Activated T-cell treated with anti-CD3 and anti-CD28 coated beads, Interleukin-2, amount 50 U/mL, for 48 hours (primary cell): ENCODE data around the gene KCNH1.

Experiments used
- DNase-seq, 2 experiments: peaks; one replicate each; pipeline ENCODE4 v3.0.0-alpha.2; 2020

KCNH1 gene

DNA sequence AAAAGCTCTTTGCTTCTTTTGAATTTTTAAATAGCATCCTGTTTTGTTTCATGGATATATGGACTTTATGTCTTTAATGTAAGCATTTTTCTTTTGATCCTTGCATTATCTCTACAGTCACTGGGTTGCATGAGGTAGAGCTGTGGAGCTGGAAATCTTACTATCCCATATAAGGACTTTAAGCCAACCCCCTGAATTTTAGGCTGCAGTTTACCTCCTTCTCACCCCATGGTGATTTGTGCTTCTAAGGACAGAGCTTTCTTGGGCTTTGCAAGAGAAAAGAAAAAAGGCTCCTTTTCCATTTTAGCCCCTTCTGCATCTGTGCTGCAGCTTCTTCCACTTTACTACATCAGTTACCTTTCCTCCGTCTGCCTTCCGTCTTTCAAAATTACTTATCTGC is 431.4 kb downstream of the KCNH1 start:
- no peak for DNase-seq

DNA sequence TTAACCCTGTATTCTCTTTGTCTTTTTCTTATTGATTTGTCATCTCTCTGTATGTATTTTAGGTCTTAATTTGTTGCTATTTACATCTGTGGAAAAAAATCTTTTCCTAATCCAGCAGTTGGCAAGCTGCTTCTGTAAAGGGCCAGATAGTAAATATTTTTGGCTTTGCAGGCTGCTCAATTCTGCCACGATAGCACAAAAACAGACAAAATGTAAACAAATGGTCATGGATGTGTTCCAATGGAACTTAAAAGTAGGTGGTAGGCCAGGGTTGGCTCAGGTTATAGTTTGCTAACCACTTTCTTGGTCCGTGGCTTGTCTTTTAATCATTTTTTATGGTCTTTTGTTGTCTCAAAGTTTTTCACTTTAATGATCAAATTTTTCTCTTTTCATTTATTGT is 433.4 kb downstream of the KCNH1 start:
- no peak for DNase-seq

DNA sequence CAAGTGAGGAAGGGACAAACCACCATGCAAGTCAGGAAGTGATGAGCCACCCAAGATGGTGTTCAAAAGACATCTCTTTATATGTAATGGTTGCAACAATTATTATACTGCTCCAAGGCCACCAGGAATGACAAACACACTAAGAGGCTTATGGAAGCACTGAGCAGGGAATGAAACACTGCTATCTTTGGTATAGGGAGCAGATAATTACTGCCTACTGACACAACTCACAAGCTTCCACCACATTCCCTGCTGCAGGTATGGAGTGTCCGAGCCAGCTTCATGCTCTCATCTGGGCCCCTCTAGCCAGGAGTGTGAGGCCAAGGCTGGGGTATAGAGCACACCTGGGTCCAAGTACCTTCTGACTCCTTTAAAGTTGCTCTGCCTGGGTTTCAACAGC is 433.9 kb downstream of the KCNH1 start:
- DNase-seq: no peak

DNA sequence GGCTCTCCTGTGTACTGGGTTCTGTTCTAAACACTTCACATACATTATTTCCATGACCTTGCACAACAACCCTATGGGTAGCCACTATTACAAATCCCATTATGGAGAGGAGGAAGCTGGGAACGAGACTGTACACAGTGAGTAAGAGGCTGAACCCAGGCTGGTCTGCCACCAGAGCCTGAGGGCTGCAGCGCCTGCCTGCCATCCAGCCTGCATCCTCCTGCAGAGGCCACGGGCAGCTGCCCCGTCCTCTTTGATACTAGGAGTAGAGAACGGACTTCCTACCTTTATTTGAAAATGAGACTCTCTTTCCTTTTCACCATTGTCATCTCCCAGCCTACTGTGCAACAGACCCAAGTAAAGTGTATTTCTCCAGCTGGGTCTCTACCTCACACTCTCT is 435.3 kb downstream of the KCNH1 start:
- no peak for DNase-seq

DNA sequence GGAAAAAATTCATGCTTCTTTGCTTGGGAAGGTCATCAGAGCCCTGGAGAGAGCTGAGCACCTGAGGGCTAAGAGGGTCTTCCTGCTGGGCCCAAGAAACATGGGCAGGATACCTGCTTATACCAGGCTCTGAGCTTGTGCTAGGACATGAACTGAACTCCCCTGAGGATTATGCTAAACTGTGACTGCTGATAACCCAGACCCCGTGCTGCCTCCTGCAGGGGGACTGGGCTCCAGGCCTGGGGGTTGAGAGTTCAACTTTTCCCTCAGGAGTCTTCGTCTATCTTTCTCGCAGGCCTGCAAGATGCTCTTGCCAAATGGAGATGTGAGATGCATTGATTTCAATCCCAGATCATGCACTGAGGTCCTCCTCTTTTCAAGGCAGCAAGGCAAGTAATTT is 436.8 kb downstream of the KCNH1 start:
- DNase-seq: no peak

DNA sequence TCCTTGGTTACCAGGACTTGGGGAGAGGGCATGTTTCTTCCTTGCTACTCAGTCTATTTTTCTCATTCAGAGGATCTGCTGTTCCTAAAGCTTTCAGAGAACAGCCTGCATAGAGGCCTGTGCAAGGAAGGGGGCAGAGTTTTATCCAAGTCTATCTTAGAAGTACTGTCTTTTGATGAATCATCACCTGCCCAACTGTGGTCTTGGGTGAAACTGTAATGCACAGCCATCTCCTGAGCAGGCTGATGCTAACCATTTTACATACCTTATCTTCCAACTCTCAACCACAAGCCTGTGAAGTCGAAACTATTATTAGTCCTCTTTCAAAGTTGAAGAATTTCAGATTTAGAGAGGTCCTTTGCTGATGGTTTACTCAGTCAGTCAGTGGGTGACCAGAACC is 437.2 kb downstream of the KCNH1 start:
- no peak for DNase-seq

DNA sequence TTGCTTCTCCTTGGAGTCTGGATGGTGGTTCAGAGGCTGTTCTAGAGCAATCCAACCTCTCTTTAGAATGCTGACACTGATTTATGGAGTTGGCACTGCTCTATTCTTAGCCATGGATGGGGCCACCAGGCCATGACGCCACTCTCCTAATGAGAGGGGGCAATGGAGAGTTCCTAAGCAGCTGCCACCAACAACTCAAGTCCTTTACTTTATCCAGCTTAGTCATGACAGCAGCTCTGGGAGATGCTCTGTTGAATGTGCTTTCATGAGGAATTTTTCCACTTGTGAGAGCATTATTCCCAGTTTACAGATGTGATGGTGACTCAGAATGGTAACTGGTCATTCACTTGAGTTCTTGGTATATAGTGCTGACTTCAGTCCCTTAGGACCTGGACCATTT is 438.9 kb downstream of the KCNH1 start:
- no peak for DNase-seq

DNA sequence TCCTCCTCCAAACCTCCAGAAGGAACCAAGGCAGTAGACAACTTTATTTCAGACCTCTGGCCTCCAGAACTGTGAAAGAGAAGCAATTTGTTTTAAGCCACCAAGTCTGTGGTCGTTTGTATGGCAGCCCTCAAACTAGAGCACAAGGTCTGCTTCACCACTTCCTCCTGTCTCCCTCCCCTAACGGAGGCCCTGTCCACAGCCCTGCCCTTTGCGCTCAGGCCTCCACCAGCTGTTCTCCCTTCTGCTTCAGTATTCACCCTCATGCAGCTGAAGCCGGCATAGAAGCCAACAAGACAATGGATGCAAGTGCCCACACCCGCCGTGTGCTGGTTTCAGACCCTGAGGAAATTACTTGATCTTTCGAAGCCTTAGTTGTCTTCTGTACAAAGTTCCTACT is 441.2 kb downstream of the KCNH1 start:
- no peak for DNase-seq

DNA sequence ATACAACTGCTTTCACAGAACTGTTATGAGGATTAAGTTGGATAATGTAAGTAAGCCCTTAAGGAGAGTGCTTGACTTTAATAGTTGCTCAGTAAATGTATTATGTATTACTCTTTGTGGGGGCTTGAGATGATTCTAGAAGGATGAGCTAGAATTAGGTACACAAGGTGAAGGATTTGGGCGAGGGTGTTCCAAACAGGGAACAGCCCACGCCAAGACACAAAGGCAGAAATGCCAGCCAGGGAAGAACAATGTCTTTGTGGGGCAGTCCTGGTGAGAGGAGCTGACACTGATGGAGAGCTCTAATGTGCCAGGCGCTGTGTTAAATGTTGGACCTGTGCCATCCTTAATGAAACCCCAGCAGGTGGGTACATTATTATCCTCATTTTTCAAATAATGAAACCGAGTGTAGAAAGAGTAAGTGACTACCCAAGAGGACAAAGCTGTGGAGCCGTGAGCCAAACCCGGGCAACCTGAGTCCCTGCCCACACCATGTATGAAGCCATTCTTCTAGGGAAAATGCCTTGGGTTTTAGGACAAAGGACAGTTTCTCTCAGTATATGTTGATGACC is 442.8 kb downstream of the KCNH1 start:
- no peak for DNase-seq

DNA sequence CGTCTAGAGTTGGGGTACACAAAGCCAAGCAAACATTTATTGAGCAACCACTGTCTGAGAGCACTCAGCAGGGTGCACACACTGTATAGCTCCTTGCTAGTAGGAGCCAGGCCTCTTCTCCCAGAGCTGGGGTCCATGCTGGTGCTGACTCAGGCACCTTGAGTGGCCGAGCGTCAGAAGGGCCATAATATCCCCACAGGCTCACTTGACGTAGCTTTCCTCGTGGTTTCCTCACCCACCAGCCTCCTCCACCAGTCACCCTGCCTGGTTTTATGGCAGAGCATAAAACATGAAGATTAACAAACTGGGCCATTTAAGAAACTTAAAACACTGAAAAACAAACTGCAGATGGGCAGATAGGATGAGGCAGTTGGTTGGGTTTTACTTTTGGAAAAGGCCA is 443.7 kb downstream of the KCNH1 start:
- no peak for DNase-seq

DNA sequence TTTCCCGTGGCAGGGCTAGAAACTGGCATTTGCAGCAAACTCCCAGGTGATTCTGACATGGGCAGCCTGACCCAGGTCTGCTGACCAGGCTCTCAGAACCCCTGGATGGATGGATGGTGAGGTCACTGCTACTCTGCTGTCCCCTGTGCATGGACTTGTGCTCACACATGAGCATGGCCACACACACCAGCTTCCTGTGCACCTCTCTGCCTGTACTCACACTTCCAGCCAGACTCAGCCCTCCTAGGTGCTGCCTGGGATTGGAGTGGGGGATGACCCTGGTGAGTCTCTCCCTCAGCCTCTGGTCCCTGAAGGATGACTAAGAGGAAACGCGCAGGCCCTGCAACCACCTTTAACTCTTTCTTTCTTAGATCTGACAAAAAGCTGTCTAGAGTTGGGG is 444.1 kb downstream of the KCNH1 start:
- no peak for DNase-seq

DNA sequence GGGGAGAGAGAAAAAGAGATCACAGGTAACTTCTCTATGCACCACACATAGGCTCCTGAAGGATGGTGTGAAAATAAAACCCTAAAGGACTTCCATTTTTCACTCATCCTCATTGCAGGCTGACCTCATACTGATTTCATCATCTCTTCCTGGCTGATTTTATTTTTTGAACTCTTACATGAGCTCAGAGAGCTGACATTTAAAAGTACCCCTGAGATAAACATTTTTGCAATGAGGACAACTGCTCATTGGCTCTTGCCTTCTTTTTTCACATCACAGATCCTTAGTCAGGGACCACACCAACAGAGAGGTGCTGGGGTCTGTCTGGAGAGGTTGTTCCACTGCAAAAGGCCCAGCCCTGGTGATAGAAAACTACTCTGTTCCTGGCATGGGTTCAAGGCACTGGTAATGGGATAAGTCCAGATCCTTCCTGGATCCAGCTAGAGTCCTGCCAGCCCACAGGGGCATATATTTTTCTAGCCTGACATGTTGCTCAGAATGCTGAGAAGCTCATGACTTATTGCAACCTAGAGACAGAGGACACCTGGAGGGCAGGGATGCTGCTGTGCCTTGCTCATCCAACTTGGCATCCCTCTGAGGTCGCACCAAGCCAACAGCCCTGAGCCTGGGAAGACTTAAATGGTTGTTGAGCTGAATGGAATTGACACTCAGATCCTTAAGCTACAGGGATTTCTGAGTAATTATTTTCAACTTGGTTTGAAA is 445.3 kb downstream of the KCNH1 start:
- DNase-seq: no peak

DNA sequence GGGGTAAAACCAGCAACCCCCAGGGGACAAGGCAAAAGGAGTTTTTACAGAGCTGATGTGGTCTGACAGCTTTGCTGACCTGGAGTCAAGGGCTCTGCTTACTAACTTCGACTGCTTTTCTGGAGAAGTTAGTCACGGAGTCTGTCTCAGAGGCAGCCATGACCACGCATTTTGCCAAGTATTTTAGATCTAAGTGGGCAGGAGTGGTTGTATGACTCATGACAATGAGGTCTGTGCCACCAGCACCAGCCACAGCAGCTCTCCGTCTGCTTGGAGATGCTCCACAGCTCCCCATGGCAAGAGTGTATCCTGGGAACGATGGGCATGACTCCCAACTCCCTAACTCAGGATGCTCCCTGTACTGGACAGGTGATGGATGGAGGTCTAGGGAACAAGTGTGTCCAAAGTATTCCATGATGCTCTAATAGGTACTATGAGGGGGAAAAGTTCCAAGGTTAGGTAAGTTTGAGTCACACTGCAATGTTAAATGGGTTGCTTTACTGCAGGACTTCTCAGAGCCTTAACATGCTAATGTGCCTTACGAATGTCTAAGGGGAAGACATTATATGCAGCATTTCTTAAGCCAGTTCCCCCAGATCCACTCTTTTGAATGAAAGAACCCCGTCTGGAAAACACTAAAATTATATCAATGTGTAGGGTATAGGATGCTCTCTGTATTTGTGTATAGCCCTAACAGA is 446.2 kb downstream of the KCNH1 start:
- DNase-seq: no peak

DNA sequence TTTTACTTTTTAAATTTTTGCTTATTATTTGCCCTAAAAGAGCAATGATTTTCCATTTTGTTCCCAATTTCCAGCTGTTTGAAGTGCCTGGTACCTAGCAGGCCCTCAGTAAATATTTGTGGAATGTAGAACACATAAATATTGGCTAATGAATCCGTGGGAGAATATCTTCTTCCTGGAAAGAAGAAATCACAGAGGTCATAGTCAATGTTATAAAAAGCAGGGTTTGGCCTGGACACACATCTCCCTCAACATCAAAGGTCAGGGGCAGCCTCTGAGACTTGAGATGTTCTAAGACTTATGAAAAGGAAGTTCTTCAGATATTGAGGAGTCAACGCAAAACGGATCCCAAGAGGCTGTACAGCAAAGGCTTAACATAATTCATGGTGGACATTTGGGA is 447.1 kb downstream of the KCNH1 start:
- DNase-seq: no peak

DNA sequence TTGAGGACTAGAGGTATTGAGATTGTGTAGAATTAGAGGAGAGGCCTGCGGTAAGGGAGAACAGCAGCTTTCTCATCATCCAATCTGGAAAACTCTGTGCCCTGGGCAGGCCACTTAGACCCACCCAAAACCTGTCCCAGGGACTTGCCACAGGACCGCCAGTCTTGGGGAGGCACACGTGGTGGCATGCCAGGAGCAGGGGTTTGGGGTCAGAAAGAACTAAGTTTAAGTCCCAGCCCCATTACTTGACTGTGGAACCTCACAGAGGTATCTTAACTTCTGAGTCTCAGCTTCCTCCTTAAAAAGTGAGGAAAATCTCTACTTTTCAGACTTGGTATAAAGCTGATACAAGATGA is 448.7 kb downstream of the KCNH1 start:
- DNase-seq: no peak

DNA sequence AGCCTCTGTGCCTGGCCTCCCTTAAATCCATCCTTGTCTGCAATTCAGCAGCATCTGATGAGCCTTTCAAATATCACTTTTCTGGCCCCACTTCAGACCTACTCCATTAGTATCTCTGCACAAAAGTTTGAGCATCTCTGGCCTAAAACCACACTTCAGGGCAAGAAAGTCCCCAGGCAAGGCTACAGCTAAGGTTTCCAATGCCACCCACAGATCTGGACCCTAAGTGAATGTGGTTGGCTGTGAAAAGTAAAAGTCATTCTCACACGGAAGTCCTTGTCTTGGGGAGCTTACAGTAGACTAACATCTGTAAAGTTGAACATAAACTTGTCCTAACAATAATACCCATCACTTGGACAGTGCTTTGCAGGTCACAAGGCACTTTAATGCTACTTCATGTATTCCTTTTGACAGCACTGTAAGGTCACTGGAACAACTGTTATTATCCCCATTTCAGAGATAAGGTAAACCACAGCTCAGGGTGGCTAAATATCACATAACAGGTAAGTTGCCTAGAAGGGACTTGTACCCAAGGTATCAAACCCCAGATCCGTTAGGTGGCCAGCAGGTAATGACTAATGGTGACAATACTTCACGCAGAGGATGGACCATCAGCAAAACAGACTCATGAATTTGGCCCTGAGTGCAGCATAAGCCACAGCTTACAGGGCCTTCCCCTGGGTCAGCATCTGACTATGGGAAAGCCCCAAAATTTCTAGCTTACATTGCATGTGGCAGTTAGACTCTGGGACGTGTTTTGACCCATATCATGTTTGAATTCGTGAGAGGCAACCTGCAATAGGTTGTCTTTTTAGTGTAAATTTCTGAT is 449.3 kb downstream of the KCNH1 start:
- no peak for DNase-seq

DNA sequence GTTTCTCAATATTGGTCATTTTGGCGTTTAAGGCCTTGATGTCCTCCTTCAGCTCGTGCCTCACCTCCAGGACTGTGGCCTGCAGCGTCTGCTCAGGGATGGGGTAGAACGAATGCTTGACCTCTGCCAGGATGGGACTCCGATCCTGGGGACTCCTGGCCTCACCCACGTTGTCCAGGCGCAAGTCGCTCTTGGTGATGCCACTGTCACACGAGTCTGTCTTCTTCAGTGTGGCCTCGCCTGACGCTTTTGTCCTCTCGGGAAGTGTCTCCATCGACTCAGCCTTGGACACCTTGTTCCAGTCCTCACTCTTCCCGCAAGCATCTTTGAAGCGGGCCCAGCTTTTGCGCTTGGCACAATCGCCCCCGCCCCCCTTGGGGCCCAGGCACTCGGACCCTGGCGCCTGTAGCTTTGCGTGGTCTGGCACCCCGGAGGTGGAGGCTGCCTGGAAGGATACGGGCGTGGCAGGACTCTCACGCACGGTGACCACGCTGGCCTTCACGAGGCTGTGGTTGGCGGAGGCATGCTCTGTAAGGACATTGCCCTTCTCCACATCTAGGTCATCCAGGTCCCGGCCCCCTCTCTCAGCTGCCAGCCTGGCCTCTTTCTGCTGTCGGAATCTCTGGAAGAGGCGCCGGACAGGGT is 450.4 kb downstream of the KCNH1 start:
- DNase-seq: no peak

DNA sequence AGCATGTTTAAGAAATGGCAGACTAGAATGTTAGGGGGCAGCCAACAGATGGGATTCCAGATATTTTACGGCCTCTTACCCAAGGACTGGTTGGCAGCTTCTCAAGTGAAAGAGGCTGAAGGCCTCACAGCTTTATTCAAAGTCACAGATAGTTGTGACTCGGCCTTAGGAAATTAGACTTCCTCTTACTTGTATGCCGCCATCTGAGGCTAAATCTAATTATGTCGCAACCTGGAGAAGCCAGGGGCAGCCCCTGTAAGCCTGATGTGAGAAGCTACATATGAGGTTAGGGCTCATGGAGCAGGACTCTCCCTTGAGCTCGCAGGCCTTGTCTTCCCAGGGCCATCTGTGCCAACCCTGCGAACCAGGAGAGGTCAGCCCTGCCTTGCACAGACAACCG is 452.8 kb downstream of the KCNH1 start:
- DNase-seq: no peak

DNA sequence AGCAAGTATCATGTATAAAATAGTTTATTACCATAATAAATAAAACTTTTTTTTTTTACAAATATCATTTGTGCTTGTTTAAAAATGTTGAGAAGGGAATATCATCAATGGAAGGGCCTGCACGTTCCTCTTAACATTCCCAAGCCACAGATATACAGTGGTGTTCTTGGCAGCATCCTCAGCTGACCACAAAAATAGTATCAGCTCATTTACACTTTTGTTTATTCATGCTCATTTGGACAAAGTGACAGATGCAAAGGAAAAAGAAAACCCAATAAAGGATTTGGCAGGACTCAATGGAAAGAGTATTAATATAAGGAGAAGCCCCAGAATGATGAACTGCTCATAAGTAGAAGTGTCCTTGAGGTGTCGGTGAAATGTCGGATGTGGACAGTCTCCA is 455.6 kb downstream of the KCNH1 start:
- DNase-seq: no peak

DNA sequence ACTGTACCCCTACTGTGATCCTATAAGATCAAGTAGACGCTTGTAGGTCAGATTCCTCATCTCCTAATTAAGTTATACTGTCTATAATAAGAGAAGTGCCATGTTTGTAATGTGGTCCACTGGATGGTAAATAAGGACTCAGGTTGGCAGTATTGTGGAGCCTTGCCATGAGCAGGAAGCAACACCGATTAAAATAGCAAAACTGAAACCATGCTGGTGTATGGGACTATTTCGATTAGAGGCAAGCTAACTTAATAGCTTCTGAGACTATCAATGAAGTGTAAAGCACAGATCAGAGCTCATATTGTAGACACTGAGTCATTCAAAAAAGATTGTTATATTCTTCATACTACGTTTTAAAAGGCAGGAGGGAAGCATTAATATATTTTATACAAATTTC is 456.4 kb downstream of the KCNH1 start:
- no peak for DNase-seq

DNA sequence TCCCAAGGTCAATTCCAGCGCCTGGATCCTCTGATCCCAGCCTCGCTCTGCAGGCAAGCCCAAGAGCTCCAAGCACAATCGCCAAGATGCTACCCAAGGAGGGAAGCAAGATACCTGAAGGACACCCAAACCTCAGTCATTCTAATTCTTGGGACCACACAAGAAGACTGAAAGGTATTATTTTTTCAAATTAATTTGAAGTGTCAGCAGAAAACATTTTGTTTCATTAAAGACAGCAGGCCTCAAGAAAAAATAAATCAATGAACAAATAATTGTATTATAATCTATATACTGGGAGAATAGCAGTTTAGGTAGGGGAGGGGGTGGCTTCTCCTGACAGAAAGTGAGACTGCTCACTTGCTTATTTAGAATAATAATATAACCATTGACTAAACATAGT is 457.4 kb downstream of the KCNH1 start:
- no peak for DNase-seq

DNA sequence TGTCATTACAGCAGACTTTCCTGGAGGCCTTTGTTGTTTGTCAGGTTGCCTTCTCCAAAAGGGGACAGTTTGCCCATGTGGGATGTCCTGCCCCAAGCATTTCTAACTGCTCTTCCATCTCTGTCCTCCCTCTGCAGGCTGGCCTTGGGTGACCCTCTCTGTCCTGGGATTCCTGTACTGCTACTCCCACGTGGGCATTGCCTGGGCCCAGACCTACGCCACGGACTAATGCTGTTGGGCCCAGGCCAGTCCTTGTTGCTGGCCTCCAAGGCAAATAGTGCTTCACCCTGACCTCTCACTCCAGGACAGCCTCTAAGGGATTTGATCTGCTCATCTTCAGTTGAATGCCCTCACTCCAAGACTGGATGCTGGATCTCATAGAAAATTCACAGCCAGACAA is 459.8 kb downstream of the KCNH1 start:
- no peak for DNase-seq

DNA sequence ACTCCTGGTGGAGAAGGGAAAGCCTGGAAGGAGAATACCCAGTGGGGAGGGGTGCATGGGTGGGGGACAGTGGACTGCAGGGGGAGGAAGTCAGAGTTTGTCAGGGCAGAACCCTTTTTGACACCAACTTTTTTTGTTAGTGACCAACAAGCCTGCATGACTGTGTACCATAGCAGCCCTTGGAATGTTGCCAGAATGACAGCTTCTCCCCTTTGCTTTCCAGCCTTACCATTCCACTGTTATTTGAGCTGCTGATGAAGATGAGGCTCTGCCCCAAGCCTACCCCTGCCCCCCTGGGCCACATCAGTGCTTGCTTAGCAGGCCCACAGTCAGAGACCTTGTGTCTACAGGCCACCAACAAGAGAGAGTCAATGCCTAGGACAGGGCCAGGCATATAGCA is 464.0 kb downstream of the KCNH1 start:
- DNase-seq: no peak
